ENCODE results near the gene LRIG1.

The LRIG1 gene

GRCh38 chr3:66470956-66471686, 29.7 kb downstream of the LRIG1 start:
- no peak for TF ChIP-seq CTCF (IDR thresholded peaks at IDR 0.05)
- no peak overlapping the region for H3K4me3 ChIP-seq
- no peak overlapping the region for H3K27ac ChIP-seq
- no peak for DNase-seq (ENCODE audit: low spot score)

- TF ChIP-seq CTCF (IDR thresholded peaks at IDR 0.05), result no peak
- Histone ChIP-seq H3K27ac (no peak overlapping the region), H3K4me3 (no peak overlapping the region)
- no peak for DNase-seq (ENCODE audit: low spot score)
These were observed 30.5 kb downstream of the LRIG1 start for GRCh38 chr3:66470285-66470684.

GRCh38 chr3:66469220-66469640, 31.6 kb downstream of the LRIG1 start:
- no peak for TF ChIP-seq CTCF (IDR thresholded peaks at IDR 0.05)
- Histone ChIP-seq H3K27ac (no peak overlapping the region), H3K4me3 (no peak overlapping the region)
- no peak for DNase-seq (ENCODE audit: low spot score)

- no peak for DNase-seq (ENCODE audit: low spot score)
- no peak overlapping the region for H3K4me3 ChIP-seq
- no peak for TF ChIP-seq CTCF (IDR thresholded peaks at IDR 0.05)
- H3K27ac ChIP-seq, result no peak overlapping the region
These were observed 32.7 kb downstream of the LRIG1 start for GRCh38 chr3:66467996-66468735.

- H3K4me3 ChIP-seq, result no peak overlapping the region
- H3K27ac ChIP-seq, result no peak overlapping the region
- TF ChIP-seq CTCF (IDR thresholded peaks at IDR 0.05), result no peak
- DNase-seq (ENCODE audit: low spot score), result no peak
These were observed 34.1 kb downstream of the LRIG1 start for GRCh38 chr3:66466606-66467270.

GRCh38 chr3:66465587-66465986, 35.2 kb downstream of the LRIG1 start:
- Histone ChIP-seq H3K27ac (no peak overlapping the region), H3K4me3 (no peak overlapping the region)
- no peak for TF ChIP-seq CTCF (IDR thresholded peaks at IDR 0.05)
- no peak for DNase-seq (ENCODE audit: low spot score)

Data from coronary artery (tissue), 2 donors.